HL-60 (cell line): ENCODE measurements around the gene HOXA2.

Source experiments
- DNase-seq, 2 experiments: peaks; one replicate each; pipeline ENCODE4 v3.0.0-alpha.2; 2010 to 2020; ENCODE audit warnings: low read depth in 1 of 2, low spot score in 1 of 2
- H3K27ac ChIP-seq: fragments of 250-450 bp; sonication (Bioruptor Pico); replicated peaks from 2 replicates; pipeline ENCODE4 v1.5.1; 2020; ENCODE audit warnings: mild to moderate bottlenecking, moderate library complexity
- H3K27me3 ChIP-seq: fragments of 250-450 bp; sonication (Bioruptor Pico); 2 replicates; pipeline ENCODE4 v1.5.1; 2021; ENCODE audit warnings: mild to moderate bottlenecking, moderate library complexity; ENCODE audit not compliant: insufficient read depth, poor library complexity, severe bottlenecking
- H3K4me3 ChIP-seq: replicated peaks from 2 replicates; pipeline ENCODE4 v1.5.1; 2011; ENCODE audit warnings: mild to moderate bottlenecking, control low read depth, low read length; ENCODE audit not compliant: insufficient read depth
- GABPA ChIP-seq: IDR thresholded peaks from 2 replicates; pipeline ENCODE4 v1.6.1; 2012; ENCODE audit warnings: low read depth
- POLR2AphosphoS5 ChIP-seq: IDR thresholded peaks from 2 replicates; pipeline ENCODE4 v1.6.1; 2012; ENCODE audit warnings: low read depth
- SPI1 ChIP-seq: IDR thresholded peaks from 2 replicates; pipeline ENCODE4 v1.6.1; 2012; ENCODE audit warnings: low read depth, mild to moderate bottlenecking, borderline replicate concordance
- TF ChIP-seq, protein P1 (sequence below): IDR thresholded peaks from one replicate; pipeline ENCODE4 v1.5.1; 2011; ENCODE audit warnings: low read length, control low read depth, inconsistent platforms; ENCODE audit not compliant: insufficient read depth
- TF ChIP-seq, protein P2 (sequence below): IDR thresholded peaks from 2 replicates; pipeline ENCODE4 v1.6.1; 2012; ENCODE audit warnings: low read depth; ENCODE audit not compliant: insufficient replicate concordance

HOXA2 gene

DNA sequence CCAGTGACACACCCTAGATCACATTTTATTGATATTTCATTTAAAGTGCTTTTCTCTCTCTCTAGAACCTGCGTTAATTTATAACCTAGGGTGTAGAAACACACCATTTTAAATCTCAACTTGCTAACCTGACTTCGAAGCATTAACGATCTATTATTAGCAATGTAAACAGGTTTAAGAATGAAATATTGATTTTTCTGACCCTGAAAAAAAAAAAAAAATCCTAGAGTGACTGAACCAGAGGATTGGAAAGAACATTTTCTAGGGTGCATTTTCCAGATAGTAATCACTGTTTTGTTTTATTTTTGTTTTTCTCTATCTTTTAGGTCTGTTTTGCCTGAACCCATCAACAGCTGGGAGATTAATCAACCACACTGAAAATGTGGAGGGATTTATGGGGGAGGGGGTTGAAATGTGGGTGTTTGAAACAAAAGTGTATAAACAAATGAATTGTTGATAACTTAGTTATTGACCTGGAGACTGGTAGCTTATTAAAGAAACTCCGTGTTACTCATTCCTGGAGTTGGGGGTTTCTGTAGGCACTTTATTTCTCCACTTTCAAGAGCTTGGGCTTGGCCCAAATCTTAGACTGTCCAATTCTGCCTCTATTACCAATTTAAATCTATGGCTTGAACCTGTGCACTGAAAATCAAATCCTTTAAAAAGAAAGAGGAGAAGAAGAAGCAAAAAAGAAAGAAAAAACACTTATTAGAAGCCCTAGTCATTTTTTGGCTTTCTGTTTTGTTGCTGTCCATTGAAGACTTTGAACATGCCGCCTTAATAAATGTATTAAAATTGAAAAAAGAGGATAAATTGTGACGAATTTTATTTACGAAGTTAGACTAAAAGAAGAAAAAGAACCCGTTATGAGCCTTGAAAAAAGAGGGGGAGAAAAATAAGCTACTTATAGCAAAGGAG, 2.8 kb downstream of the HOXA2 start:
- TF ChIP-seq, protein P1, sequence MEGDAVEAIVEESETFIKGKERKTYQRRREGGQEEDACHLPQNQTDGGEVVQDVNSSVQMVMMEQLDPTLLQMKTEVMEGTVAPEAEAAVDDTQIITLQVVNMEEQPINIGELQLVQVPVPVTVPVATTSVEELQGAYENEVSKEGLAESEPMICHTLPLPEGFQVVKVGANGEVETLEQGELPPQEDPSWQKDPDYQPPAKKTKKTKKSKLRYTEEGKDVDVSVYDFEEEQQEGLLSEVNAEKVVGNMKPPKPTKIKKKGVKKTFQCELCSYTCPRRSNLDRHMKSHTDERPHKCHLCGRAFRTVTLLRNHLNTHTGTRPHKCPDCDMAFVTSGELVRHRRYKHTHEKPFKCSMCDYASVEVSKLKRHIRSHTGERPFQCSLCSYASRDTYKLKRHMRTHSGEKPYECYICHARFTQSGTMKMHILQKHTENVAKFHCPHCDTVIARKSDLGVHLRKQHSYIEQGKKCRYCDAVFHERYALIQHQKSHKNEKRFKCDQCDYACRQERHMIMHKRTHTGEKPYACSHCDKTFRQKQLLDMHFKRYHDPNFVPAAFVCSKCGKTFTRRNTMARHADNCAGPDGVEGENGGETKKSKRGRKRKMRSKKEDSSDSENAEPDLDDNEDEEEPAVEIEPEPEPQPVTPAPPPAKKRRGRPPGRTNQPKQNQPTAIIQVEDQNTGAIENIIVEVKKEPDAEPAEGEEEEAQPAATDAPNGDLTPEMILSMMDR = no peak
- TF ChIP-seq GABPA = no peak
- TF ChIP-seq SPI1 = no peak
- TF ChIP-seq, protein P2, sequence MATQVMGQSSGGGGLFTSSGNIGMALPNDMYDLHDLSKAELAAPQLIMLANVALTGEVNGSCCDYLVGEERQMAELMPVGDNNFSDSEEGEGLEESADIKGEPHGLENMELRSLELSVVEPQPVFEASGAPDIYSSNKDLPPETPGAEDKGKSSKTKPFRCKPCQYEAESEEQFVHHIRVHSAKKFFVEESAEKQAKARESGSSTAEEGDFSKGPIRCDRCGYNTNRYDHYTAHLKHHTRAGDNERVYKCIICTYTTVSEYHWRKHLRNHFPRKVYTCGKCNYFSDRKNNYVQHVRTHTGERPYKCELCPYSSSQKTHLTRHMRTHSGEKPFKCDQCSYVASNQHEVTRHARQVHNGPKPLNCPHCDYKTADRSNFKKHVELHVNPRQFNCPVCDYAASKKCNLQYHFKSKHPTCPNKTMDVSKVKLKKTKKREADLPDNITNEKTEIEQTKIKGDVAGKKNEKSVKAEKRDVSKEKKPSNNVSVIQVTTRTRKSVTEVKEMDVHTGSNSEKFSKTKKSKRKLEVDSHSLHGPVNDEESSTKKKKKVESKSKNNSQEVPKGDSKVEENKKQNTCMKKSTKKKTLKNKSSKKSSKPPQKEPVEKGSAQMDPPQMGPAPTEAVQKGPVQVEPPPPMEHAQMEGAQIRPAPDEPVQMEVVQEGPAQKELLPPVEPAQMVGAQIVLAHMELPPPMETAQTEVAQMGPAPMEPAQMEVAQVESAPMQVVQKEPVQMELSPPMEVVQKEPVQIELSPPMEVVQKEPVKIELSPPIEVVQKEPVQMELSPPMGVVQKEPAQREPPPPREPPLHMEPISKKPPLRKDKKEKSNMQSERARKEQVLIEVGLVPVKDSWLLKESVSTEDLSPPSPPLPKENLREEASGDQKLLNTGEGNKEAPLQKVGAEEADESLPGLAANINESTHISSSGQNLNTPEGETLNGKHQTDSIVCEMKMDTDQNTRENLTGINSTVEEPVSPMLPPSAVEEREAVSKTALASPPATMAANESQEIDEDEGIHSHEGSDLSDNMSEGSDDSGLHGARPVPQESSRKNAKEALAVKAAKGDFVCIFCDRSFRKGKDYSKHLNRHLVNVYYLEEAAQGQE = no peak
- TF ChIP-seq POLR2AphosphoS5 = no peak
- Histone ChIP-seq H3K4me3 (no peak overlapping the region), H3K27ac (no peak overlapping the region), H3K27me3 (peaks cover 33% of the 10 kb centered on the region)
- no peak for DNase-seq

DNA sequence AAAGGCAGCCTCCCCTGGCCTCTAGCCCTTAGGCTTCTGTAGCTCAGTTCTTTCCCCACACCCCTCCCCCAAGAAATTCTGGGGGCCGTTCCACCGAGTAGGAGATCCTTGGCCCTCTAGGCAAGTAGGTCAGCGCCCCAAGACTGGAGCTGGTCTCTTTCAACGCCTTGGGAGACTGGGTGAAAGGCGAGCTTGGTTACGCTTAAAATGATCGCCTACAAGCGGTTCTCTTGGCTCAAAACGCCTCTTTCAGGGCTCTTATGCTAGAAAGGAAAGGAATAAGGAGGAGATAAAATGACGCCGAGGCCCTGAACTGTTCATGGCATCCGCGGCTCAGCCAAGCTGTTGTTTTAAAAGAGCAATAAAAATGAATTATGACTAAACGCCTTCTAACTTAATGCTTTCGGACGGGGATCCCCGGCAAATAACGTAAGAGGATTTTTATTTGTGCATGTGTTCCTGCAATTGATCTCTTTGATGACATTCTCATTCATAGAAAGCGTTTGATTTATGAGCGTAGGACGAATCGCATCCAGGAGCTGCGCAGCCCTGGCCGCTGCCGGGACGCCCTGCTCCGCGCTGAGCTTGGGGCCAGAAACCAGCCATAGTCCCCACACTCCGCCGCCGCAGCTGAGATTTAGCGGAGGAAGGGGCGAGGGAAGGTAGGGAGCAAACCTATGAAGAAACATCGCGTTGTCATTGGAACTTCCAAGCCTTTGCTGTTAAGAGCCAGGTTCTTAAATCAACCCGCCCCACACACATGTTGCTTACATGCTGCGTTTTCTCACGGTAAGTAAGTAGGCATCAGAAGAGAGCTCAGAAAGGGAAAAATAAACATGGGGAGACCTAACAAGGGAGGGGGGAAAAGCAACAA, 3.7 kb downstream of the HOXA2 start:
- peaks cover 32% of the 10 kb centered on the region for H3K27me3 ChIP-seq
- TF ChIP-seq POLR2AphosphoS5 (no peak), GABPA (no peak), SPI1 (no peak)
- TF ChIP-seq, protein P1 = no peak
- TF ChIP-seq, protein P2 = no peak

DNA sequence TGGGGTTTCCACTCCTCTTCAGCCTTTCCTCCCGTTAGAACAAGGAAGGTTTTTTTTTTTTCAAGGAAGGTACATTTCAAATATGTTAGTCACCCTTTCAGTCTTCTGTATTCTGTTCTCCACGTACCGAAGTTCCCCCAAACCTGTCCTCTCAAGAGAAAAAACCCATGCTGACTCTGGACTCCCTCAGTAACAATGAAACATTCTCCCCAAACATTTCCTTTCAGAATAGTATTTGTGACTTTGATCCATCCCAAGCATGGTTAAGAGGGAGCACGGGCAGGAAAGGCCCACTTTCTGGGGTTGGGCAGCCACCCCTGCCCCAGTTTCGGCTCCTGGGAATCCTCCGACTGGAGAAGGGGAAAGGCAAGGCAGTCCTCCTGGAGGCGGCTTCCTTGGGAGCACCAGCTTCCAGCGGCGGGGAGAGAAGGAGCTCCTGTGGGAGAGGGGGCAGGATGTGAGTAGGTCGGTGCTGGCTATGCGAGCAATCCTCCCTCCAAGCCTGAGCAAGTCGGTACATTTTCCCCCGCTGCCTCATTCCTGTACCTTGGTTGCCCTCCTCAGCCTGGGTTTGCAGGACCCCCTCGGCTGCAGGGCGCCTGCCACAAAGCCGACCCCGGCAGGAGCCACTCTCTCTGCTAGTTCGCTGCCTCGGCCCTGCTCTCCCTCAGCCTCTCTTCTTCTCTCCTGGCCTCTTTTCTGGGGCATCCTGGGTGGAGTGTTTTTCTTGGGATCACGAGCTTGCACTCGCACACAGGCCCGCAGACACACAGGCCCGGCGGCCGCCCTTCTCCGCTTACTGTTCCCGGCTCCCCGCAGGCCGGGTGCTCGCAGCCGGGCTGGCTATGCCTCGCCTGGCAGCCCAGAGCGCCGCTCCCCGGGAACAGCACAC, 4.6 kb downstream of the HOXA2 start:
- peaks cover 23% of the 10 kb centered on the region for H3K27me3 ChIP-seq
- TF ChIP-seq, protein P2 = no peak
- TF ChIP-seq POLR2AphosphoS5 = no peak
- no peak for TF ChIP-seq GABPA
- DNase-seq = no peak
- no peak overlapping the region for H3K27ac ChIP-seq
- no peak overlapping the region for H3K4me3 ChIP-seq

More for the DNA sequence above, 3.7 kb downstream of the HOXA2 start:
- no peak overlapping the region for H3K4me3 ChIP-seq
- DNase-seq = no peak
- H3K27ac ChIP-seq = no peak overlapping the region
